Astrocyte (in vitro differentiated cells and primary cell): Measurements from ENCODE around the gene GPR37L1. TPM values are rescaled to one million over a fixed set of nuclear protein-coding genes. Genes with fewer than 3 reads are reported as not detected.

ENCODE experiments used
- DNase-seq: peaks from one replicate; pipeline ENCODE4 v3.0.0-alpha.2; 2010; ENCODE audit warnings: low read depth
- FAIRE-seq: peaks from 2 replicates; lab custom pipeline; 2011; peaks lifted over from hg19 to GRCh38; lab: Jason Lieb, UNC
- H2AFZ ChIP-seq: 2 replicates; pipeline ENCODE4 v1.6.0; 2012; ENCODE audit warnings: low read depth, low read length, inconsistent platforms
- H3K27ac ChIP-seq: 2 replicates; pipeline ENCODE4 v1.5.1; 2011; ENCODE audit warnings: low read depth, low read length, inconsistent platforms
- H3K27me3 ChIP-seq: 2 replicates; pipeline ENCODE4 v1.6.0; 2011; ENCODE audit warnings: low read length, inconsistent platforms; ENCODE audit not compliant: insufficient read depth
- H3K36me3 ChIP-seq: 2 replicates; pipeline ENCODE4 v1.5.1; 2011; ENCODE audit warnings: low read length, inconsistent platforms; ENCODE audit not compliant: insufficient read depth
- H3K4me1 ChIP-seq: 2 replicates; pipeline ENCODE4 v1.5.1; 2011; ENCODE audit warnings: low read length, inconsistent platforms; ENCODE audit not compliant: insufficient read depth
- H3K4me2 ChIP-seq: 2 replicates; pipeline ENCODE4 v1.6.0; 2012; ENCODE audit warnings: low read length, inconsistent platforms
- H3K4me3 ChIP-seq: 2 replicates; pipeline ENCODE4 v1.5.1; 2011; ENCODE audit warnings: low read depth, mild to moderate bottlenecking, low read length, inconsistent platforms; ENCODE audit not compliant: insufficient read depth
- H3K79me2 ChIP-seq: 2 replicates; pipeline ENCODE4 v1.6.0; 2012; ENCODE audit warnings: mild to moderate bottlenecking, low read length, inconsistent platforms; ENCODE audit not compliant: insufficient read depth
- H3K9ac ChIP-seq: 2 replicates; pipeline ENCODE4 v1.6.0; 2012; ENCODE audit warnings: mild to moderate bottlenecking, low read length, inconsistent platforms
- H3K9me3 ChIP-seq: 2 replicates; pipeline ENCODE4 v1.5.1; 2012; ENCODE audit warnings: low read depth, mild to moderate bottlenecking, low read length, inconsistent platforms; ENCODE audit not compliant: insufficient read depth
- H4K20me1 ChIP-seq: 2 replicates; pipeline ENCODE4 v1.6.0; 2012; ENCODE audit warnings: low read length, inconsistent platforms; ENCODE audit not compliant: insufficient read depth
- H3K27ac Mint-ChIP-seq: one replicate; pipeline ENCODE4 v1.8.0; 2021; ENCODE audit warnings: mild to moderate bottlenecking, mixed read lengths; ENCODE audit not compliant: unreplicated experiment
- H3K27me3 Mint-ChIP-seq: one replicate; pipeline ENCODE4 v1.8.0; 2021; ENCODE audit warnings: low read depth, mixed read lengths; ENCODE audit not compliant: unreplicated experiment
- H3K36me3 Mint-ChIP-seq: one replicate; pipeline ENCODE4 v1.8.0; 2021; ENCODE audit warnings: low read depth, mixed read lengths; ENCODE audit not compliant: unreplicated experiment
- H3K4me1 Mint-ChIP-seq: one replicate; pipeline ENCODE4 v1.8.0; 2021; ENCODE audit warnings: low read depth, mixed read lengths; ENCODE audit not compliant: unreplicated experiment
- H3K4me3 Mint-ChIP-seq: one replicate; pipeline ENCODE4 v1.8.0; 2021; ENCODE audit warnings: mild to moderate bottlenecking, moderate library complexity, mixed read lengths; ENCODE audit not compliant: unreplicated experiment
- H3K9me3 Mint-ChIP-seq: one replicate; pipeline ENCODE4 v1.8.0; 2021; ENCODE audit warnings: mild to moderate bottlenecking, mixed read lengths; ENCODE audit not compliant: unreplicated experiment
- CTCF ChIP-seq: IDR thresholded peaks from 2 replicates; pipeline ENCODE4 v1.5.1; 2011; ENCODE audit warnings: low read depth, mild to moderate bottlenecking, inconsistent platforms, low read length, moderate library complexity; ENCODE audit not compliant: insufficient read depth
- EZH2 ChIP-seq: IDR thresholded peaks from 2 replicates; pipeline ENCODE4 v1.6.1; 2012; ENCODE audit warnings: mild to moderate bottlenecking, low read length, inconsistent platforms; ENCODE audit not compliant: insufficient read depth
- total RNA-seq: library from RNA; stranded (reverse); gene quantifications from 2 replicates; pipeline ENCODE4 v1.2.1, GENCODE V29; 2021

GPR37L1 gene
- total RNA-seq, 1 donor from 2014 or later, result not detected

GRCh38 chr1:202161151-202162046 lies 38.7 kb downstream of the GPR37L1 start:
- Histone ChIP-seq H3K27me3 (no peaks in the 10 kb centered on the region), H3K9me3 (no peaks in the 10 kb centered on the region), H3K27ac (no peak overlapping the region), H2AFZ (no peak overlapping the region), H3K79me2 (no peaks in the 10 kb centered on the region), H3K4me3 (no peak overlapping the region), H3K4me1 (peaks cover 3% of the 10 kb centered on the region), H4K20me1 (no peaks in the 10 kb centered on the region), H3K4me2 (no peak overlapping the region), H3K9ac (no peak overlapping the region), H3K36me3 (no peaks in the 10 kb centered on the region)
- H3K9me3 Mint-ChIP-seq, result no peaks in the 10 kb centered on the region
- peaks cover 14% of the 10 kb centered on the region for H3K4me1 Mint-ChIP-seq
- peaks cover 9% of the 10 kb centered on the region for H3K27me3 Mint-ChIP-seq
- DNase-seq, result no peak
- H3K4me3 Mint-ChIP-seq, result no peak overlapping the region
- FAIRE-seq, result no peak
- no peak for TF ChIP-seq EZH2
- TF ChIP-seq CTCF, result no peak
- peak overlapping the region; percentile 41 for H3K27ac Mint-ChIP-seq
- H3K36me3 Mint-ChIP-seq, result no peaks in the 10 kb centered on the region

GRCh38 chr1:202162047-202162417 lies 39.3 kb downstream of the GPR37L1 start:
- H3K9ac ChIP-seq, result no peak overlapping the region
- no peaks in the 10 kb centered on the region for H3K9me3 Mint-ChIP-seq
- peaks cover 3% of the 10 kb centered on the region for H3K4me1 ChIP-seq
- no peaks in the 10 kb centered on the region for H3K79me2 ChIP-seq
- DNase-seq (no peak), FAIRE-seq (no peak)
- H3K27ac Mint-ChIP-seq, result no peak overlapping the region
- TF ChIP-seq CTCF (no peak), EZH2 (no peak)
- no peak overlapping the region for H3K4me3 ChIP-seq
- no peaks in the 10 kb centered on the region for H3K36me3 ChIP-seq
- H3K36me3 Mint-ChIP-seq, result no peaks in the 10 kb centered on the region
- no peak overlapping the region for H3K27ac ChIP-seq
- H3K4me3 Mint-ChIP-seq, result no peak overlapping the region
- peaks cover 11% of the 10 kb centered on the region for H3K27me3 Mint-ChIP-seq
- no peak overlapping the region for H2AFZ ChIP-seq
- H4K20me1 ChIP-seq, result no peaks in the 10 kb centered on the region
- H3K27me3 ChIP-seq, result no peaks in the 10 kb centered on the region
- H3K9me3 ChIP-seq, result no peaks in the 10 kb centered on the region
- H3K4me1 Mint-ChIP-seq, result peaks cover 17% of the 10 kb centered on the region
- H3K4me2 ChIP-seq, result no peak overlapping the region
